ENCODE measurements around the gene HTT.

DNA sequence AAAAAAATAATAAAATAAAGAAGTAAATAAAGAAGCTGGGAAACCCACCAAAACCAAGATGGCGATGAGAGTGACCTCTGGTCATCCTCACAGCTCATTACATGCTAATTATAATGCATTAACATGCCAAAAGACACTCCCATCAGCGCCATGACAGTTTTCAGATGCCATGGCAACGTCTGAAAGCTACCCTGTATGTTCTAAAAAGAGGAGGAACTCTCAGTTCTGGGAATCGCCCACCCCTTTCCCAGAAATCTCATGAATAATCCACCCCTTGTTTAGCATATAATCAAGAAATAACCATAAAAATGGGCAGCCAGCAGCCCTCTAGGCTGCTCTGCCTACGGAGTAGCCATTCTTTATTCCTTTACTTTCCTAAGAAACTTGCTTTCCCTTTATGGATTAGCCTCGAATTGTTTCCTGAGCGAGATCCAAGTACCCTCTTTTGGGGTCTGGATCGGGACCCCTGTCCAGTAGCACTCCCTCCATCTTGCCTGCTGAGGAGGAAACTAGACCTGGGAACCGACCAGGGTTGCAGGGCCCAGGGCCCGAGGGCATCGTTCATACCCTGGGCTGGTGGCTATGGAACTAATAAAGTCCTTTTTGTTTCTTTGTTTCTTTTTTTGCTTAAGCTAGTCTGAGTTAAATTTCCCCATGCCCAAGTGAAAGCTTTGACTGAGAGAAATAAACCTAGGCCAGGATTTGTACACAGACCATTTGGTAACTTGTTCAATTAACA is 31.0 kb upstream of the HTT start:
- TF ChIP-seq POLR2A (IDR thresholded peaks at IDR 0.05) = no peak
- TF ChIP-seq, protein P1, sequence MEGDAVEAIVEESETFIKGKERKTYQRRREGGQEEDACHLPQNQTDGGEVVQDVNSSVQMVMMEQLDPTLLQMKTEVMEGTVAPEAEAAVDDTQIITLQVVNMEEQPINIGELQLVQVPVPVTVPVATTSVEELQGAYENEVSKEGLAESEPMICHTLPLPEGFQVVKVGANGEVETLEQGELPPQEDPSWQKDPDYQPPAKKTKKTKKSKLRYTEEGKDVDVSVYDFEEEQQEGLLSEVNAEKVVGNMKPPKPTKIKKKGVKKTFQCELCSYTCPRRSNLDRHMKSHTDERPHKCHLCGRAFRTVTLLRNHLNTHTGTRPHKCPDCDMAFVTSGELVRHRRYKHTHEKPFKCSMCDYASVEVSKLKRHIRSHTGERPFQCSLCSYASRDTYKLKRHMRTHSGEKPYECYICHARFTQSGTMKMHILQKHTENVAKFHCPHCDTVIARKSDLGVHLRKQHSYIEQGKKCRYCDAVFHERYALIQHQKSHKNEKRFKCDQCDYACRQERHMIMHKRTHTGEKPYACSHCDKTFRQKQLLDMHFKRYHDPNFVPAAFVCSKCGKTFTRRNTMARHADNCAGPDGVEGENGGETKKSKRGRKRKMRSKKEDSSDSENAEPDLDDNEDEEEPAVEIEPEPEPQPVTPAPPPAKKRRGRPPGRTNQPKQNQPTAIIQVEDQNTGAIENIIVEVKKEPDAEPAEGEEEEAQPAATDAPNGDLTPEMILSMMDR (IDR thresholded peaks at IDR 0.05) = no peak
